Measurements from ENCODE around the gene FCMR. TPM values are rescaled to one million over a fixed set of nuclear protein-coding genes. Genes with fewer than 3 reads are reported as not detected.
A peak's percentile ranks its signal among the peaks of the same experiment; 100 is the strongest.

Gene FCMR
- total RNA-seq, 4 donors from 2014 or later, result 1.2 to 5.2 (median 3.0) TPM

DNA sequence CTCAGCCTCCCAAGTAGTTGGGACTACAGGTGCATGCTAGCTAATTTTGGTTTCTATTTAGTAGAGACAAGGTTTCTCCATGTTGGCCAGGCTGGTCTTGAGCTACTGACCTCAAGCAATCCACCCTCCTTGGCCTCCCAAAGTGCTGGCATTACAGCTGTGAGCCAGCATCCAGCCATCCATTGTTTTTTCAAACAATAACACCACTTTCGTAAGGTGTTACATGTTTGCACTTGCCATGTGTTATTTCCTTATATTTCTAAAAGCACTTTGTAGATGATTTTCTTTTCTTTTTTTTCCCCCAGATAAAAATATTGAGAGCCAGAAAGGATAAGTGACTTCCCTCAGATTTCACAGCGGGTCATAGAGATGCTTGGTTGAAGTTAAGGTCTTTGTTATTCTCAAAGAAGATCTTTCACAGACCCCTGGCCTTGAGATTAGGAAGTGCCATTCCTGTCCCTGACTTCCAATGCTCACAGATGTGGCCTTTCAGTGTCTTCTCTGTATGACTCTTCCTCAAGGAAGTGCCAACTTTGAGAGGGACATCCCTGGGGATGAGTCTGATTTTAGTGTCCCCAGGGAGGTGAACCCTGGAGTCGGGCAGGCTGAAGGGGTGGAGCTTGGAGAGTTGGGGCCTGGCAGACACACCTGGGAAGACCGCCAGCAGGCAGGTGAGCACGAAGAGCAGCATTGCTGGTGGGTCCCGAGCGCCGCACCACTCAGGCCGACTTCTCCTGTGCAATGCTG lies 18.3 kb upstream of the FCMR start:
- no peak overlapping the region for H3K27ac ChIP-seq

DNA sequence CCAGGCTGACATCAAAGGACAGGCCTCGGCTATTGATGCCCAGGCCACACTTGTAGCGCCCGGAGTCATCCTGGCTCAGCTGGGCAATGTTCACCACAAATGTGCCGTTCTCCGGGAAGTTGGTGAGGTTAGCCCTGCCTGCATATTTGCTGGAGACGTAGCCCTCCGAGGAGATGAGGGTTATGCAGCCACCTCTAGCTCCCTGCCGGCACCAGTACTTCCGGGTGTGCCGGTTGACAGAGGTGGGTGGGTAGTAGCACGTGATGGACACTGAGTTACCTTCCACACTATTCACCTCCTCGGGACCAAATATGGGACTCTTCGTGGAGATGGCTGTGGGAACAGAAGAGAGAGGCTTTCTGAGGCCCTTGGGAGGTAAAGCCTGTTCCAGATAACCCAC lies 17.4 kb upstream of the FCMR start:
- DNase-seq, result no peak
- intact Hi-C loops (cut with DNase I), result loop anchor here (5.0 kb wide), 1 partner anchor 38 kb away; no protein-coding TSS in a partner anchor
- 94 to 95% methylated on average over 9 to 11 of the region's 13 CpGs for WGBS, 2 donors
- Histone ChIP-seq H3K4me3 (replicated peaks in 1 of 3) (no peak overlapping the region), H3K36me3 (no peaks in the 10 kb centered on the region), H3K9me3 (no peaks in the 10 kb centered on the region), H3K27ac (no peak overlapping the region), H3K27me3 (no peaks in the 10 kb centered on the region), H3K4me1 (no peaks in the 10 kb centered on the region)
- TF ChIP-seq, protein P1, sequence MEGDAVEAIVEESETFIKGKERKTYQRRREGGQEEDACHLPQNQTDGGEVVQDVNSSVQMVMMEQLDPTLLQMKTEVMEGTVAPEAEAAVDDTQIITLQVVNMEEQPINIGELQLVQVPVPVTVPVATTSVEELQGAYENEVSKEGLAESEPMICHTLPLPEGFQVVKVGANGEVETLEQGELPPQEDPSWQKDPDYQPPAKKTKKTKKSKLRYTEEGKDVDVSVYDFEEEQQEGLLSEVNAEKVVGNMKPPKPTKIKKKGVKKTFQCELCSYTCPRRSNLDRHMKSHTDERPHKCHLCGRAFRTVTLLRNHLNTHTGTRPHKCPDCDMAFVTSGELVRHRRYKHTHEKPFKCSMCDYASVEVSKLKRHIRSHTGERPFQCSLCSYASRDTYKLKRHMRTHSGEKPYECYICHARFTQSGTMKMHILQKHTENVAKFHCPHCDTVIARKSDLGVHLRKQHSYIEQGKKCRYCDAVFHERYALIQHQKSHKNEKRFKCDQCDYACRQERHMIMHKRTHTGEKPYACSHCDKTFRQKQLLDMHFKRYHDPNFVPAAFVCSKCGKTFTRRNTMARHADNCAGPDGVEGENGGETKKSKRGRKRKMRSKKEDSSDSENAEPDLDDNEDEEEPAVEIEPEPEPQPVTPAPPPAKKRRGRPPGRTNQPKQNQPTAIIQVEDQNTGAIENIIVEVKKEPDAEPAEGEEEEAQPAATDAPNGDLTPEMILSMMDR (IDR thresholded peaks at IDR 0.05), result no peak
- no peak for TF ChIP-seq POLR2A (IDR thresholded peaks at IDR 0.05)

More for the DNA sequence above, 18.3 kb upstream of the FCMR start:
- H3K36me3 ChIP-seq, result no peaks in the 10 kb centered on the region
- H3K4me3 ChIP-seq (replicated peaks in 1 of 3), result no peak overlapping the region
- no peaks in the 10 kb centered on the region for H3K27me3 ChIP-seq
- H3K9me3 ChIP-seq, result no peaks in the 10 kb centered on the region
- 67 to 75% methylated on average over 9 of the region's 9 CpGs for WGBS, 2 donors
- DNase-seq, result peak; percentile 66 to 76
- no peak for TF ChIP-seq POLR2A (IDR thresholded peaks at IDR 0.05)
- TF ChIP-seq, protein P1 (IDR thresholded peaks at IDR 0.05), result no peak
- intact Hi-C loops (cut with DNase I), result loop anchor here (5.0 kb wide), 1 partner anchor 37 kb away; no protein-coding TSS in a partner anchor
- no peaks in the 10 kb centered on the region for H3K4me1 ChIP-seq

DNA sequence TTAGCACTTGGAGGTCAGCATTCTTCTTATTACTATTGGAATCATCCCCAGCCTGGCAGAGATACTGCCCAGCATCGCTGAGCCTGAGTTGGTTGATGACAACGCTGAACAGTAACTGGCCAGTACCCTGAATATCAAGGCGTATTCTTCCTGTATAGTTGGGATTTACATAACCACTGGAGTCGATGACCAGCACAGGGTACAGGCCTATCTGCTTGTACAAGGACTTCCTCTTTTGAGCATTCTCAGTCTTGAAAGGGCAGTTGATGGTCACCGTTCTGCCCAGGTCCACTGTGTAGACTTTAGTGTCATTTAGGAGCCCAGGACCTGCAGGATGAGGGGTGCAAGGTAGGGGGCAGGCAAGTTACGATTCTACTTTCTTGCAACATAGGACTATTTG lies 15.7 kb upstream of the FCMR start:
- H3K4me3 ChIP-seq (replicated peaks in 1 of 3), result no peak overlapping the region
- no peak overlapping the region for H3K27ac ChIP-seq
- no peak for DNase-seq
- H3K27me3 ChIP-seq, result no peaks in the 10 kb centered on the region
- TF ChIP-seq POLR2A (IDR thresholded peaks at IDR 0.05), result no peak
- TF ChIP-seq, protein P1 (IDR thresholded peaks at IDR 0.05), result no peak
- intact Hi-C loops (cut with DNase I), result loop anchor here (5.0 kb wide), 1 partner anchor 40 kb away; no protein-coding TSS in a partner anchor
- WGBS, 2 donors, result 89 to 90% methylated on average over 5 to 6 of the region's 6 CpGs
- no peaks in the 10 kb centered on the region for H3K4me1 ChIP-seq
- H3K9me3 ChIP-seq, result no peaks in the 10 kb centered on the region
- H3K36me3 ChIP-seq, result no peaks in the 10 kb centered on the region

DNA sequence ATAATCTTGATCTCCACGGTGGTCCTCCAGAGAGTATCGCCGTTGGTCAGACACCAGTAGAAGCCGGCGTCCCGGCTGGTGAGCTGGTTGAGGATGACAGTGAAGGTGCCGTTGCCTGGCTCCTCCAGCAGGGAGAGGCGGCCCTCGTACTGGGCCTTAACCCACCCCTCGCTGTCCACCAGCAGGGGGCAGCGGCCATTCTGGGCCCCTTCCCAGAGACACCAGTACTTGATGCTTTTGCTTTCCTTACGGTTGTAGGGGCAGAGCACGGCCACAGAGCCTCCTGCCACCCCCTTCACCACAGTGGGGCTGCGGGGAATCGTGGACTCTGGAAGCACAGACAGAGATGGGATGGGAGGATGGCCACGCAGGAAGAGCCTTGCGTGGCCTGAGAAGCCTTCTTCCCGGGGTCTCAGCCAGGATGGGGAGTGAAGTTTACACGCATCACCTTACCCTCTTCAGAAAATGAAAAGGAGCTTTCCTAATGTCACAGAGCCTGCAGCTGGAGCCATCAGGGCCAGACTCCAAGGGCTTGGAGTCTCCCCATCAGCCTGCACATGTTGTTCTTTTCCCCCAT lies 13.8 kb upstream of the FCMR start:
- no peaks in the 10 kb centered on the region for H3K4me1 ChIP-seq
- no peaks in the 10 kb centered on the region for H3K27me3 ChIP-seq
- H3K36me3 ChIP-seq, result no peaks in the 10 kb centered on the region
- no peak overlapping the region for H3K4me3 ChIP-seq (replicated peaks in 1 of 3)
- DNase-seq, result peak; percentile 54 to 57
- no peak for TF ChIP-seq POLR2A (IDR thresholded peaks at IDR 0.05)
- TF ChIP-seq, protein P1 (IDR thresholded peaks at IDR 0.05), result peak in 5 of 6 experiments; percentile 40 to 61 (median 49)
- 51 to 65% methylated on average over 16 to 18 of the region's 19 CpGs for WGBS, 2 donors
- intact Hi-C loops (cut with DNase I), result loop anchor here (5.0 kb wide), 1 partner anchor 42 kb away; no protein-coding TSS in a partner anchor
- no peaks in the 10 kb centered on the region for H3K9me3 ChIP-seq
- H3K27ac ChIP-seq, result no peak overlapping the region

Data from thyroid gland (tissue), 4 donors.